Choroid plexus epithelial cell (primary cell): ENCODE measurements around the gene PDE8B.

Source experiments
- DNase-seq: peaks from one replicate; pipeline ENCODE4 v3.0.0-alpha.2; 2010; ENCODE audit warnings: low read depth
- H3K4me3 ChIP-seq: 2 replicates; pipeline ENCODE4 v1.5.1; 2011; ENCODE audit warnings: low read depth, mild to moderate bottlenecking, control low read depth, low read length, moderate library complexity
- TF ChIP-seq, protein P1 (sequence below): conservative IDR thresholded peaks from 2 replicates; pipeline ENCODE4 v1.5.1; 2011; ENCODE audit warnings: low read depth, mild to moderate bottlenecking, control low read depth, inconsistent platforms, low read length, moderate library complexity

Gene PDE8B

GRCh38 chr5:77355751-77356150 is 145.3 kb downstream of the PDE8B start:
- DNase-seq: no peak
- TF ChIP-seq, protein P1, sequence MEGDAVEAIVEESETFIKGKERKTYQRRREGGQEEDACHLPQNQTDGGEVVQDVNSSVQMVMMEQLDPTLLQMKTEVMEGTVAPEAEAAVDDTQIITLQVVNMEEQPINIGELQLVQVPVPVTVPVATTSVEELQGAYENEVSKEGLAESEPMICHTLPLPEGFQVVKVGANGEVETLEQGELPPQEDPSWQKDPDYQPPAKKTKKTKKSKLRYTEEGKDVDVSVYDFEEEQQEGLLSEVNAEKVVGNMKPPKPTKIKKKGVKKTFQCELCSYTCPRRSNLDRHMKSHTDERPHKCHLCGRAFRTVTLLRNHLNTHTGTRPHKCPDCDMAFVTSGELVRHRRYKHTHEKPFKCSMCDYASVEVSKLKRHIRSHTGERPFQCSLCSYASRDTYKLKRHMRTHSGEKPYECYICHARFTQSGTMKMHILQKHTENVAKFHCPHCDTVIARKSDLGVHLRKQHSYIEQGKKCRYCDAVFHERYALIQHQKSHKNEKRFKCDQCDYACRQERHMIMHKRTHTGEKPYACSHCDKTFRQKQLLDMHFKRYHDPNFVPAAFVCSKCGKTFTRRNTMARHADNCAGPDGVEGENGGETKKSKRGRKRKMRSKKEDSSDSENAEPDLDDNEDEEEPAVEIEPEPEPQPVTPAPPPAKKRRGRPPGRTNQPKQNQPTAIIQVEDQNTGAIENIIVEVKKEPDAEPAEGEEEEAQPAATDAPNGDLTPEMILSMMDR: no peak
- H3K4me3 ChIP-seq: no peak overlapping the region

GRCh38 chr5:77356740-77357139 is 146.3 kb downstream of the PDE8B start:
- no peak overlapping the region for H3K4me3 ChIP-seq
- DNase-seq: peak; percentile 51
- TF ChIP-seq, protein P1: no peak

DNA sequence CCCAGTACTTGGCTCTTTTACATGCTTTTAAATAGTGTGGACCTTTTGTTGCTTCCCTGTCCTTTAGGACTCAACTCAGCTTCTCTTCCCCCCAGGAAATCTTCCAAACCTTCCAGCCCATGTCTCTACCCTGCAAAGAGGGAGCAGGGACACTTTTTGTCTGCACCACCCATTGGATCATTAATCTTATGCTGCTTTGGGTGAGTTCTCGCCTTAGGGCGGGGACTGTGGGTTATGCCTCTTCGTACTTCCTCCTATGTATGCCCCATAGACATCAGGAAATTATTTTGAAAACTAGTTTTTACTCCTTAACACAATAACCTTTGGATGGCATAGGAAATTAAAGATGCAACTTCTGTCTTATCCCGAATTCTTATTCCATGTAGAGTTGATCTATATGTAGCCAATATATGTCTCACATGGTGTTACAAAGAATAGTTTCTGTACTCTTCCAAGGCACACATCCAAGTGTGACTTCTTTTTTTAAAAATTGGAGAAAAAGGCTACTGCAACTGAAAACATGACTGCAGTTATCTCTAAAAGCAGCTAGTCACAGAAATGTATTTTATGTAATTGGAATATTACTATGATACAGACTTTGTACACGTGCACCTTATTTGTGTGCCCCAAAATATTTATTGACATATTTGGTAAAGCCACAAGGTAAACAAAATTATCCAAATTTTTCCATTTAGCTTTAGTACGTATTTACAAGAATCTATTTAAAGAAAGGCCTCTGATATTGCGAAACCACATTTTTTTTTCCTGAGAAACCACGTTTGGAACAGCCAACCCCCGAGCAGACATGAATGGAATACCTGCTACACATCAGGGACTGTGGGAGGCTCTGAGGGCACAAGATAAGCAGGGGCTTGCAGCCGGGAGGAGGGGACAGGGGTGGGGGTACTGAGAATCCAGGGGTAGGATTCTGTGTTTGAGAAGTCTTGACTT is 148.1 kb downstream of the PDE8B start:
- TF ChIP-seq, protein P1: no peak
- peak; percentile 70 for DNase-seq
- H3K4me3 ChIP-seq: no peak overlapping the region

GRCh38 chr5:77359231-77359630 is 148.8 kb downstream of the PDE8B start:
- no peak for DNase-seq
- H3K4me3 ChIP-seq: no peak overlapping the region
- TF ChIP-seq, protein P1: no peak

- DNase-seq: no peak
- H3K4me3 ChIP-seq: no peak overlapping the region
- TF ChIP-seq, protein P1: no peak
These were observed 149.9 kb downstream of the PDE8B start for GRCh38 chr5:77360381-77360780.

DNA sequence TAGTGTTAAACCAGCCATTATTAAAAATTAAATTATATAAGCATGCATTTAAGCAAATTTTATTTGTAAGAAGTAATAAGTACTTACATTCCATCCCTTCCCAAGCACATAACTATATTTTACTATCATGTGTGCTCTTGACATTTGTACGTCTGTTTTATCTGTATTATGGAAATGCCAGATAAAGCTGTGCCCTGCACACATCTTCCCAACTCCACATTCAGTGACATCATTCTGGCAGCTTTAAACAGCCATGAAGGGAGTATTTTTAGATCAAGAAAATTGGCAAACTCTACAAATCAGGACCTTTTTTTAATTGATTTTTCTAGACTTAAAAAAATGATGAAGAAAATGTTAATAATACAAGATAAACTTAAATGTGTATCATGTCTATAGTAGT is 150.5 kb downstream of the PDE8B start:
- no peak for DNase-seq
- H3K4me3 ChIP-seq: no peak overlapping the region
- TF ChIP-seq, protein P1: no peak
